ENCODE measurements around the gene GANC.

Gene GANC

GRCh38 chr15:42338500-42338899, 65.5 kb downstream of the GANC start:
- DNase-seq (ENCODE audit: low read depth in 2 of 2), result peak in 1 of 2 donors; percentile 8

GRCh38 chr15:42343596-42344232, 70.7 kb downstream of the GANC start:
- TF ChIP-seq CTCF (IDR thresholded peaks at IDR 0.05; ENCODE audit: low read depth, low read length), result no peak
- no peak overlapping the region for H3K4me3 ChIP-seq (replicated peaks in 1 of 2; ENCODE audit: low read depth in 2 of 2, low read length in 2 of 2)
- DNase-seq (ENCODE audit: low read depth in 2 of 2), result no peak

More at GRCh38 chr15:42338500-42338899, 65.5 kb downstream of the GANC start:
- no peak overlapping the region for H3K4me3 ChIP-seq (replicated peaks in 1 of 2; ENCODE audit: low read depth in 2 of 2, low read length in 2 of 2)
- no peak for TF ChIP-seq CTCF (IDR thresholded peaks at IDR 0.05; ENCODE audit: low read depth, low read length)

- peak; percentile 91 to 96 for DNase-seq (ENCODE audit: low read depth in 2 of 2)
- H3K4me3 ChIP-seq (replicated peaks in 1 of 2; ENCODE audit: low read depth in 2 of 2, low read length in 2 of 2), result no peak overlapping the region
- no peak for TF ChIP-seq CTCF (IDR thresholded peaks at IDR 0.05; ENCODE audit: low read depth, low read length)
These were observed 71.8 kb downstream of the GANC start for GRCh38 chr15:42344763-42345162.

- no peak for TF ChIP-seq CTCF (IDR thresholded peaks at IDR 0.05; ENCODE audit: low read depth, low read length)
- no peak overlapping the region for H3K4me3 ChIP-seq (replicated peaks in 1 of 2; ENCODE audit: low read depth in 2 of 2, low read length in 2 of 2)
- DNase-seq (ENCODE audit: low read depth in 2 of 2), result no peak
These were observed 72.5 kb downstream of the GANC start for GRCh38 chr15:42345504-42345903.

- no peak for TF ChIP-seq CTCF (IDR thresholded peaks at IDR 0.05; ENCODE audit: low read depth, low read length)
- peak; percentile 27 to 88 for DNase-seq (ENCODE audit: low read depth in 2 of 2)
- H3K4me3 ChIP-seq (replicated peaks in 1 of 2; ENCODE audit: low read depth in 2 of 2, low read length in 2 of 2), result no peak overlapping the region
These were observed 75.1 kb downstream of the GANC start for GRCh38 chr15:42348083-42348482.

GRCh38 chr15:42349186-42349585, 76.2 kb downstream of the GANC start:
- H3K4me3 ChIP-seq (replicated peaks in 1 of 2; ENCODE audit: low read depth in 2 of 2, low read length in 2 of 2), result no peak overlapping the region
- no peak for TF ChIP-seq CTCF (IDR thresholded peaks at IDR 0.05; ENCODE audit: low read depth, low read length)
- peak; percentile 33 to 81 for DNase-seq (ENCODE audit: low read depth in 2 of 2)

GRCh38 chr15:42352401-42352800, 79.4 kb downstream of the GANC start:
- no peak for TF ChIP-seq CTCF (IDR thresholded peaks at IDR 0.05; ENCODE audit: low read depth, low read length)
- peak in 1 of 2 donors; percentile 70 for DNase-seq (ENCODE audit: low read depth in 2 of 2)
- H3K4me3 ChIP-seq (replicated peaks in 1 of 2; ENCODE audit: low read depth in 2 of 2, low read length in 2 of 2), result no peak overlapping the region
